ENCODE measurements around the gene PLA2G2F. TPM values are rescaled to one million over a fixed set of nuclear protein-coding genes. Genes with fewer than 3 reads are reported as not detected.

Gene PLA2G2F
- total and polyA plus RNA-seq, 2 donors (not counting 3 experiments of a cell fraction or from before 2014, with no cell fraction given) = not detected

GRCh38 chr1:20153000-20153418 lies 13.9 kb downstream of the PLA2G2F start:
- no peak overlapping the region for H2AFZ ChIP-seq (ENCODE audit: low read depth, low read length)
- H4K20me1 ChIP-seq (replicated peaks; ENCODE audit: control insufficient read depth, extremely low read depth, insufficient read depth, low read length) = no peaks in the 10 kb centered on the region
- TF ChIP-seq CTCF (IDR thresholded peaks at IDR 0.05; ENCODE audit: extremely low read depth in 1 of 2, insufficient read depth in 1 of 2, low read depth in 1 of 2, low read length in 2 of 2) = no peak
- TF ChIP-seq EZH2 (IDR thresholded peaks at IDR 0.05; ENCODE audit: borderline replicate concordance, low read depth, low read length, severe bottlenecking) = no peak
- no peak for TF ChIP-seq GATA2 (IDR thresholded peaks at IDR 0.05; ENCODE audit: insufficient read depth, insufficient read length, low read depth, low read length)
- no peak for TF ChIP-seq MYC (IDR thresholded peaks at IDR 0.05; ENCODE audit: low read depth, low read length)
- TF ChIP-seq MAX (IDR thresholded peaks at IDR 0.05; ENCODE audit: insufficient read depth, insufficient read length) = no peak
- no peak for TF ChIP-seq POLR2A (IDR thresholded peaks at IDR 0.05; ENCODE audit: low read depth, low read length)
- TF ChIP-seq POLR2AphosphoS5 (IDR thresholded peaks at IDR 0.05; ENCODE audit: insufficient read depth, low read depth, low read length) = no peak
- TF ChIP-seq FOS (IDR thresholded peaks at IDR 0.05; ENCODE audit: borderline replicate concordance, insufficient read depth, low read length) = no peak
- no peak for TF ChIP-seq JUN (IDR thresholded peaks at IDR 0.05; ENCODE audit: borderline replicate concordance, insufficient read depth, insufficient read length, low read depth)
- H3K27me3 ChIP-seq (ENCODE audit: control insufficient read depth in 2 of 2, insufficient read depth in 2 of 2, low read length in 2 of 2) = no peaks in the 10 kb centered on the region
- H3K79me2 ChIP-seq (ENCODE audit: control insufficient read depth, insufficient read depth, low read length) = no peaks in the 10 kb centered on the region
- H3K4me3 ChIP-seq (replicated peaks in 1 of 3; ENCODE audit: insufficient read depth in 1 of 3, low read depth in 1 of 3, low read length in 3 of 3) = no peak overlapping the region
- H3K27ac ChIP-seq (ENCODE audit: insufficient read depth, low read depth, low read length) = no peak overlapping the region
- BruUV-seq (replicated peaks) = no TSS peak
- FAIRE-seq (no peak), DNase-seq (ENCODE audit: low read depth, low spot score) (no peak)
- ChIA-PET POLR2A (no interaction called here), CTCF (interaction anchor here (0.7 to 6.7 kb wide), 12 partner anchors 9 to 236 kb away, joined by 3 to 76 read pairs (median 6); no protein-coding TSS in a partner anchor)
- dilution Hi-C loops (cut with MboI; ENCODE audit: extremely low pct_ligation_motif_present, low sequenced_read_pairs) = no loop called here
- no peak overlapping the region for H3K4me2 ChIP-seq (ENCODE audit: insufficient read depth, low read length)
- H3K36me3 ChIP-seq (ENCODE audit: control insufficient read depth in 2 of 2, extremely low read depth in 1 of 2, insufficient read depth in 2 of 2, low read length in 2 of 2) = no peaks in the 10 kb centered on the region
- no peaks in the 10 kb centered on the region for H3K9me3 ChIP-seq (replicated peaks; ENCODE audit: control insufficient read depth, insufficient read depth, low read length)
- intact Hi-C loops (cut with micrococcal nuclease) = loop anchor here (1.0 kb wide), 7 partner anchors 52 to 438 kb away; partner anchors contain the start of gene OTUD3
- no peak overlapping the region for H3K9ac ChIP-seq (replicated peaks; ENCODE audit: extremely low read depth, insufficient read depth, low read length)
- peaks cover 4% of the 10 kb centered on the region for H3K4me1 ChIP-seq (ENCODE audit: control insufficient read depth, extremely low read depth, insufficient read depth, low read length)
- no peaks in the 10 kb centered on the region for H3K9me1 ChIP-seq (replicated peaks; ENCODE audit: control insufficient read depth, extremely low read depth, insufficient read depth, low read length)

All from endothelial cell of umbilical vein (primary cell).